Esophagus (tissue), 2 donors: ENCODE data around the gene TRMT5. TPM values are rescaled to one million over a fixed set of nuclear protein-coding genes. Genes with fewer than 3 reads are reported as not detected.

Experiments
- H3K27ac ChIP-seq, 2 donors: one replicate each; pipeline ENCODE4 v1.5.1; 2013; ENCODE audit warnings: low read depth in 2 of 2, mild to moderate bottlenecking in 2 of 2, inconsistent platforms in 1 of 2, low read length in 1 of 2, moderate library complexity in 1 of 2
- H3K27me3 ChIP-seq, 2 donors: one replicate each; pipeline ENCODE4 v1.6.1; 2013; ENCODE audit warnings: low read length in 2 of 2, control low read depth in 1 of 2, mild to moderate bottlenecking in 1 of 2; ENCODE audit not compliant: insufficient read depth in 2 of 2, control insufficient read depth in 1 of 2
- H3K36me3 ChIP-seq, 2 donors: one replicate each; pipeline ENCODE4 v1.6.1; 2013; ENCODE audit warnings: low read length in 1 of 2; ENCODE audit not compliant: control insufficient read depth in 2 of 2, insufficient read depth in 2 of 2
- H3K4me1 ChIP-seq, 2 donors: one replicate each; pipeline ENCODE4 v1.6.1; 2013; ENCODE audit warnings: low read length in 1 of 2; ENCODE audit not compliant: control insufficient read depth in 2 of 2, insufficient read depth in 2 of 2
- H3K4me3 ChIP-seq, 2 donors: one replicate each; pipeline ENCODE4 v1.5.1; 2013; ENCODE audit warnings: low read length in 2 of 2, mild to moderate bottlenecking in 2 of 2, low read depth in 1 of 2, moderate library complexity in 1 of 2
- H3K9me3 ChIP-seq, 2 donors: one replicate each; pipeline ENCODE4 v1.6.1; 2013; ENCODE audit warnings: mild to moderate bottlenecking in 2 of 2, low read depth in 1 of 2, low read length in 1 of 2, moderate library complexity in 1 of 2; ENCODE audit not compliant: control insufficient read depth in 2 of 2, insufficient read depth in 1 of 2
- WGBS, 2 donors: extraction: QIAGEN DNeasy Blood & Tissue Kit; methylation state at CpG; one replicate each; pipeline ENCODE4 v1.1.7; 2013; 5-methylcytosine and 5-hydroxymethylcytosine counted together
- polyA plus RNA-seq, 2 donors: library from polyadenylated mRNA; stranded (reverse); fragments of 200-250 nt; gene quantifications; one replicate each; pipeline ENCODE4 v1.2.3, GENCODE V29; 2013
- donor health status: healthy with polysubstance abuse.
- donor health status: Bipolar disorder and iron deficiency.

The TRMT5 gene
- polyA plus RNA-seq, 2 donors = 2.6 to 5.0 TPM

GRCh38 chr14:60984196-60984595 is 3.3 kb upstream of the TRMT5 start:
- H3K36me3 ChIP-seq = no peaks in the 10 kb centered on the region
- WGBS, 2 donors = 96 to 97% methylated on average over 1 of the region's 1 CpG
- H3K9me3 ChIP-seq = no peaks in the 10 kb centered on the region
- no peaks in the 10 kb centered on the region for H3K4me1 ChIP-seq
- H3K27me3 ChIP-seq = no peaks in the 10 kb centered on the region
- H3K27ac ChIP-seq = no peak overlapping the region
- H3K4me3 ChIP-seq = no peak overlapping the region

GRCh38 chr14:60981633-60982455 is 965 bp upstream of the TRMT5 start:
- Histone ChIP-seq H3K9me3 (no peaks in the 10 kb centered on the region), H3K27me3 (no peaks in the 10 kb centered on the region), H3K4me1 (no peaks in the 10 kb centered on the region), H3K36me3 (no peaks in the 10 kb centered on the region), H3K27ac (peak overlapping the region; percentile 72 to 91), H3K4me3 (peak overlapping the region; percentile 79 to 99)
- WGBS, 2 donors = 11% methylated on average over 12 of the region's 12 CpGs

GRCh38 chr14:60977847-60978246 is 3.0 kb downstream of the TRMT5 start:
- WGBS, 2 donors = 55 to 56% methylated on average over 2 of the region's 2 CpGs
- no peaks in the 10 kb centered on the region for H3K4me1 ChIP-seq

GRCh38 chr14:60975551-60975950 is 5.3 kb downstream of the TRMT5 start:
- Histone ChIP-seq H3K9me3 (no peaks in the 10 kb centered on the region), H3K4me3 (no peak overlapping the region), H3K36me3 (peaks cover 0 to 2% of the 10 kb centered on the region in 2 donors), H3K27me3 (no peaks in the 10 kb centered on the region), H3K4me1 (no peaks in the 10 kb centered on the region), H3K27ac (no peak overlapping the region)
- WGBS, 2 donors = 48 to 56% methylated on average over 2 of the region's 2 CpGs

More at GRCh38 chr14:60977847-60978246, 3.0 kb downstream of the TRMT5 start:
- no peak overlapping the region for H3K27ac ChIP-seq
- no peaks in the 10 kb centered on the region for H3K36me3 ChIP-seq
- H3K4me3 ChIP-seq = no peak overlapping the region
- H3K9me3 ChIP-seq = no peaks in the 10 kb centered on the region
- no peaks in the 10 kb centered on the region for H3K27me3 ChIP-seq

GRCh38 chr14:60974090-60974651 is 6.7 kb downstream of the TRMT5 start:
- H3K36me3 ChIP-seq = peaks cover 0 to 2% of the 10 kb centered on the region in 2 donors
- no peaks in the 10 kb centered on the region for H3K27me3 ChIP-seq
- WGBS, 2 donors = 90% methylated on average over 6 of the region's 6 CpGs
- no peaks in the 10 kb centered on the region for H3K4me1 ChIP-seq
- no peak overlapping the region for H3K27ac ChIP-seq
- H3K4me3 ChIP-seq = no peak overlapping the region
- no peaks in the 10 kb centered on the region for H3K9me3 ChIP-seq

GRCh38 chr14:60973070-60973469 is 7.8 kb downstream of the TRMT5 start:
- Histone ChIP-seq H3K36me3 (peaks cover 0 to 2% of the 10 kb centered on the region in 2 donors), H3K27ac (no peak overlapping the region), H3K4me3 (no peak overlapping the region), H3K4me1 (no peaks in the 10 kb centered on the region), H3K9me3 (no peaks in the 10 kb centered on the region), H3K27me3 (no peaks in the 10 kb centered on the region)
- WGBS, 2 donors = 95 to 96% methylated on average over 3 of the region's 3 CpGs

- WGBS, 2 donors = 96 to 97% methylated on average over 15 of the region's 15 CpGs
- no peak overlapping the region for H3K4me3 ChIP-seq
- no peaks in the 10 kb centered on the region for H3K9me3 ChIP-seq
- no peaks in the 10 kb centered on the region for H3K4me1 ChIP-seq
- H3K36me3 ChIP-seq = peaks cover 0 to 2% of the 10 kb centered on the region in 2 donors
- H3K27ac ChIP-seq = no peak overlapping the region
- H3K27me3 ChIP-seq = no peaks in the 10 kb centered on the region
Observed at GRCh38 chr14:60972295-60972694, 8.6 kb downstream of the TRMT5 start.

GRCh38 chr14:60971271-60971670 is 9.6 kb downstream of the TRMT5 start:
- no peaks in the 10 kb centered on the region for H3K9me3 ChIP-seq
- no peaks in the 10 kb centered on the region for H3K4me1 ChIP-seq
- H3K27ac ChIP-seq = no peak overlapping the region
- no peak overlapping the region for H3K4me3 ChIP-seq
- WGBS, 2 donors = 22 to 27% methylated on average over 2 of the region's 2 CpGs
- H3K27me3 ChIP-seq = no peaks in the 10 kb centered on the region
- H3K36me3 ChIP-seq = peaks cover 0 to 2% of the 10 kb centered on the region in 2 donors

- Histone ChIP-seq H3K36me3 (peaks cover 0 to 2% of the 10 kb centered on the region in 2 donors), H3K27ac (no peak overlapping the region), H3K9me3 (no peaks in the 10 kb centered on the region), H3K27me3 (no peaks in the 10 kb centered on the region), H3K4me3 (no peak overlapping the region), H3K4me1 (no peaks in the 10 kb centered on the region)
- WGBS, 2 donors = 88 to 89% methylated on average over 2 of the region's 2 CpGs
Observed at GRCh38 chr14:60970146-60970545, 10.7 kb downstream of the TRMT5 start.

- Histone ChIP-seq H3K9me3 (no peaks in the 10 kb centered on the region), H3K27ac (no peak overlapping the region), H3K4me1 (no peaks in the 10 kb centered on the region), H3K36me3 (peaks cover 0 to 2% of the 10 kb centered on the region in 2 donors), H3K27me3 (no peaks in the 10 kb centered on the region), H3K4me3 (no peak overlapping the region)
Observed at GRCh38 chr14:60968671-60969070, 12.2 kb downstream of the TRMT5 start.
